Hepatocyte (in vitro differentiated cells): ENCODE measurements around the gene SNRNP200. TPM values are rescaled to one million over a fixed set of nuclear protein-coding genes. Genes with fewer than 3 reads are reported as not detected.

Source experiments
- DNase-seq: peaks from one replicate; pipeline ENCODE4 v3.0.0-alpha.2; 2016; ENCODE audit warnings: low spot score
- H2AFZ ChIP-seq: fragments of 200-600 bp; sonication (generic); 2 replicates; pipeline ENCODE4 v1.6.0; 2016; ENCODE audit warnings: antibody characterized with exemption, mild to moderate bottlenecking
- H3K27ac ChIP-seq: fragments of 200-600 bp; sonication (generic); 2 replicates; pipeline ENCODE4 v1.5.1; 2016; ENCODE audit warnings: mild to moderate bottlenecking
- H3K27me3 ChIP-seq: fragments of 200-600 bp; sonication (generic); 2 replicates; pipeline ENCODE4 v1.6.1; 2016
- H3K36me3 ChIP-seq: fragments of 200-600 bp; sonication (generic); replicated peaks from 2 replicates; pipeline ENCODE4 v1.5.1; 2016; ENCODE audit warnings: low read depth; ENCODE audit not compliant: insufficient read depth
- H3K4me1 ChIP-seq: fragments of 200-600 bp; sonication (generic); 2 replicates; pipeline ENCODE4 v1.5.1; 2016; ENCODE audit warnings: mild to moderate bottlenecking, moderate library complexity; ENCODE audit not compliant: insufficient read depth
- H3K4me2 ChIP-seq: fragments of 200-600 bp; sonication (generic); 2 replicates; pipeline ENCODE4 v1.6.0; 2016
- H3K4me3 ChIP-seq: fragments of 200-600 bp; sonication (generic); 2 replicates; pipeline ENCODE4 v1.5.1; 2016; ENCODE audit warnings: mild to moderate bottlenecking
- H3K79me2 ChIP-seq: fragments of 200-600 bp; sonication (generic); 2 replicates; pipeline ENCODE4 v1.6.0; 2017; ENCODE audit warnings: mild to moderate bottlenecking
- H3K9me2 ChIP-seq: fragments of 200-600 bp; sonication (generic); replicated peaks from 2 replicates; pipeline ENCODE4 v1.6.0; 2017; ENCODE audit warnings: mild to moderate bottlenecking; ENCODE audit not compliant: insufficient read depth
- H3K9me3 ChIP-seq: fragments of 200-600 bp; sonication (generic); 2 replicates; pipeline ENCODE4 v1.5.1; 2016; ENCODE audit warnings: low read depth, mild to moderate bottlenecking
- H4K20me1 ChIP-seq: fragments of 200-600 bp; sonication (generic); 2 replicates; pipeline ENCODE4 v1.6.0; 2016; ENCODE audit warnings: mild to moderate bottlenecking; ENCODE audit not compliant: insufficient read depth, poor library complexity, severe bottlenecking
- CTCF ChIP-seq: fragments of 200-600 bp; sonication (generic); IDR thresholded peaks from 2 replicates; pipeline ENCODE4 v1.5.1; 2016; ENCODE audit warnings: antibody characterized with exemption, mild to moderate bottlenecking; ENCODE audit not compliant: poor library complexity
- EZH2 ChIP-seq: fragments of 200-600 bp; sonication (generic); IDR thresholded peaks from 2 replicates; pipeline ENCODE4 v1.6.1; 2016; ENCODE audit warnings: antibody characterized with exemption, mild to moderate bottlenecking, borderline replicate concordance
- EZH2phosphoT487 ChIP-seq: fragments of 200-600 bp; sonication (generic); IDR thresholded peaks from one replicate; pipeline ENCODE4 v1.6.1; 2018; ENCODE audit warnings: antibody characterized with exemption, mild to moderate bottlenecking, low read depth, moderate library complexity; ENCODE audit not compliant: unreplicated experiment, severe bottlenecking
- WGBS: methylation state at CpG from one replicate; pipeline ENCODE4 v1.1.6; 2016; ENCODE audit warnings: low lambda C conversion rate; ENCODE audit errors: missing lambda C conversion rate; 5-methylcytosine and 5-hydroxymethylcytosine counted together
- polyA plus RNA-seq: library from polyadenylated mRNA; unstranded; fragments of >200 nt; fragmentation: Nextera tagmentation; extraction: Ambion mirVana; gene quantifications from 2 replicates; pipeline ENCODE4 v1.2.1, GENCODE V29; 2016
- total RNA-seq: library from RNA; depleted of rRNA; stranded (reverse); fragments of >200 nt; gene quantifications from 2 replicates; pipeline ENCODE4 v1.2.3, GENCODE V29; 2014

The SNRNP200 gene
- total and polyA plus RNA-seq, 2 experiments from 2014 or later = 59.8 to 60.9 TPM

GRCh38 chr2:96233436-96233835 is 71.9 kb downstream of the SNRNP200 start:
- no peak overlapping the region for H3K27ac ChIP-seq
- WGBS = 93% methylated on average over 6 of the region's 6 CpGs
- no peak for TF ChIP-seq CTCF
- TF ChIP-seq EZH2 = no peak
- TF ChIP-seq EZH2phosphoT487 = no peak

GRCh38 chr2:96231316-96231715 is 74.0 kb downstream of the SNRNP200 start:
- WGBS = 98% methylated on average over 4 of the region's 4 CpGs
- no peaks in the 10 kb centered on the region for H4K20me1 ChIP-seq
- H3K4me3 ChIP-seq = no peak overlapping the region
- H3K27me3 ChIP-seq = no peaks in the 10 kb centered on the region
- no peak overlapping the region for H3K27ac ChIP-seq
- H3K4me1 ChIP-seq = no peaks in the 10 kb centered on the region
- H3K79me2 ChIP-seq = no peaks in the 10 kb centered on the region
- no peak overlapping the region for H2AFZ ChIP-seq
- H3K36me3 ChIP-seq = no peaks in the 10 kb centered on the region
- no peak for DNase-seq
- H3K9me3 ChIP-seq = no peaks in the 10 kb centered on the region
- no peak for TF ChIP-seq EZH2phosphoT487
- TF ChIP-seq CTCF = no peak
- TF ChIP-seq EZH2 = no peak
- no peaks in the 10 kb centered on the region for H3K9me2 ChIP-seq
- no peak overlapping the region for H3K4me2 ChIP-seq

More at GRCh38 chr2:96233436-96233835, 71.9 kb downstream of the SNRNP200 start:
- Histone ChIP-seq H3K36me3 (no peaks in the 10 kb centered on the region), H3K9me3 (no peaks in the 10 kb centered on the region), H3K4me1 (no peaks in the 10 kb centered on the region), H2AFZ (no peak overlapping the region), H4K20me1 (no peaks in the 10 kb centered on the region), H3K9me2 (no peaks in the 10 kb centered on the region), H3K27me3 (no peaks in the 10 kb centered on the region), H3K4me2 (no peak overlapping the region), H3K4me3 (no peak overlapping the region), H3K79me2 (no peaks in the 10 kb centered on the region)
- no peak for DNase-seq

GRCh38 chr2:96225016-96225533 is 80.3 kb downstream of the SNRNP200 start:
- no peak for DNase-seq
- Histone ChIP-seq H3K9me3 (no peaks in the 10 kb centered on the region), H3K27ac (no peak overlapping the region), H3K4me3 (no peak overlapping the region), H3K36me3 (no peaks in the 10 kb centered on the region), H3K4me1 (no peaks in the 10 kb centered on the region), H3K9me2 (no peaks in the 10 kb centered on the region), H3K79me2 (no peaks in the 10 kb centered on the region), H4K20me1 (no peaks in the 10 kb centered on the region), H3K4me2 (no peak overlapping the region), H3K27me3 (no peaks in the 10 kb centered on the region), H2AFZ (no peak overlapping the region)
- TF ChIP-seq CTCF (no peak), EZH2phosphoT487 (no peak), EZH2 (no peak)
- WGBS = 89% methylated on average over 3 of the region's 3 CpGs

Other genes starting within 250 kb of the SNRNP200 start
- gene ADRA2B, start 189.0 kb downstream of the SNRNP200 start, total RNA-seq = 0.56 and 0.87 TPM in 2 replicates
- gene ADRA2B, start 189.0 kb downstream of the SNRNP200 start, polyA plus RNA-seq = 0.66 TPM in 1 of 2 replicates, not detected in the other
- gene ASTL, start 167.0 kb downstream of the SNRNP200 start, total RNA-seq = not detected in 2 replicates
- not detected in 2 replicates for gene ASTL, start 167.0 kb downstream of the SNRNP200 start, polyA plus RNA-seq
- 7.2 and 11.3 TPM in 2 replicates for gene DUSP2, start 160.1 kb downstream of the SNRNP200 start, total RNA-seq
- gene DUSP2, start 160.1 kb downstream of the SNRNP200 start, polyA plus RNA-seq = 17.0 and 24.0 TPM in 2 replicates
- gene STARD7, start 96.7 kb downstream of the SNRNP200 start, total RNA-seq = 119 and 138 TPM in 2 replicates
- gene STARD7, start 96.7 kb downstream of the SNRNP200 start, polyA plus RNA-seq = 92.8 and 101 TPM in 2 replicates
- gene TMEM127, start 39.5 kb downstream of the SNRNP200 start, total RNA-seq = 32.5 and 33.6 TPM in 2 replicates
- 44.4 and 44.5 TPM in 2 replicates for gene TMEM127, start 39.5 kb downstream of the SNRNP200 start, polyA plus RNA-seq
- gene CIAO1, start 39.3 kb downstream of the SNRNP200 start, total RNA-seq = 90.1 and 96.4 TPM in 2 replicates
- gene CIAO1, start 39.3 kb downstream of the SNRNP200 start, polyA plus RNA-seq = 66.9 and 71.2 TPM in 2 replicates
- 2.0 TPM in 2 replicates for gene ITPRIPL1, start 19.8 kb upstream of the SNRNP200 start, total RNA-seq
- gene ITPRIPL1, start 19.8 kb upstream of the SNRNP200 start, polyA plus RNA-seq = 0.83 and 1.9 TPM in 2 replicates
- 5.0 and 6.6 TPM in 2 replicates for gene NCAPH, start 30.2 kb upstream of the SNRNP200 start, total RNA-seq
- 3.5 and 7.0 TPM in 2 replicates for gene NCAPH, start 30.2 kb upstream of the SNRNP200 start, polyA plus RNA-seq
- gene NEURL3, start 199.8 kb upstream of the SNRNP200 start, total RNA-seq = 6.2 and 8.1 TPM in 2 replicates
- gene NEURL3, start 199.8 kb upstream of the SNRNP200 start, polyA plus RNA-seq = 1.8 and 10.5 TPM in 2 replicates
- 4.9 and 6.9 TPM in 2 replicates for gene ARID5A, start 231.2 kb upstream of the SNRNP200 start, total RNA-seq
- 11.9 and 13.3 TPM in 2 replicates for gene ARID5A, start 231.2 kb upstream of the SNRNP200 start, polyA plus RNA-seq